K562 (cell line): ENCODE results near the gene UBE2L3. TPM values are rescaled to one million over a fixed set of nuclear protein-coding genes. Genes with fewer than 3 reads are reported as not detected.

Source experiments
- BRCA1 ChIP-seq, 2 experiments: fragments of 450-650 bp in 1 of 2; sonication (generic) in 1 of 2; formaldehyde crosslinking in 1 of 2; IDR thresholded peaks; 2 replicates each; pipeline versions ENCODE4 v1.5.0 to v1.6.1; 2017 to 2020; ENCODE audit warnings: mild to moderate bottlenecking in 1 of 2, missing genetic modification reagents in 1 of 2
- CHD7 ChIP-seq: fragments of 200-600 bp; sonication (generic); IDR thresholded peaks from one replicate; pipeline ENCODE4 v1.6.1; 2012; ENCODE audit warnings: mild to moderate bottlenecking, low read depth, low read length, inconsistent platforms
- HOMEZ ChIP-seq: fragments of 250-450 bp; sonication (Bioruptor Pico); IDR thresholded peaks from 2 replicates; pipeline ENCODE4 v1.4.0; 2020; ENCODE audit warnings: mild to moderate bottlenecking, moderate library complexity
- OTX1 ChIP-seq: fragments of 450-650 bp; formaldehyde crosslinking; IDR thresholded peaks from 2 replicates; pipeline ENCODE4 v1.4.0; 2022; ENCODE audit warnings: mild to moderate bottlenecking
- STAT6 ChIP-seq: sonication (generic); formaldehyde crosslinking; IDR thresholded peaks from 2 replicates; pipeline ENCODE4 v1.8.1; 2023; ENCODE audit warnings: mild to moderate bottlenecking, missing genetic modification reagents
- TOE1 ChIP-seq, 2 experiments: fragments of 450-650 bp in 1 of 2; sonication (generic) in 1 of 2; formaldehyde crosslinking in 1 of 2; IDR thresholded peaks; 2 replicates each; pipeline versions ENCODE4 v1.7.1 to v1.8.0; 2016 to 2022; ENCODE audit warnings: borderline replicate concordance in 2 of 2, mild to moderate bottlenecking in 2 of 2, antibody characterized with exemption in 1 of 2, inconsistent platforms in 1 of 2, low read depth in 1 of 2, missing genetic modification reagents in 1 of 2, moderate library complexity in 1 of 2
- ZBTB1 ChIP-seq: sonication (generic); formaldehyde crosslinking; IDR thresholded peaks from 2 replicates; pipeline ENCODE4 v1.8.1; 2023; ENCODE audit warnings: missing genetic modification reagents, low read depth, mild to moderate bottlenecking, borderline replicate concordance
- ZNF436 ChIP-seq: fragments of 250-450, 450-650 bp; sonication (Bioruptor Pico); formaldehyde crosslinking; IDR thresholded peaks from 2 replicates; pipeline ENCODE4 v1.7.0; 2020; ENCODE audit warnings: mild to moderate bottlenecking
- polyA plus RNA-seq, 8 experiments: library from polyadenylated mRNA; depleted of rRNA in 4 of 8; stranded (reverse) in 5 of 8; unstranded in 3 of 8; fragments of >200 nt; fragmentation: Nextera tagmentation in 2 of 8; fragmentation: Illumina TruSeq in 1 of 8; extraction: Ambion mirVana in 2 of 8; extraction: Trizol in 1 of 8; gene quantifications; 2 replicates each; pipeline versions ENCODE4 v1.2.1 to v1.2.3, GENCODE V29; 2011 to 2014; ENCODE audit warnings: inconsistent platforms in 1 of 8, missing spikeins in 1 of 8
- total RNA-seq, 7 experiments: library from RNA; depleted of rRNA in 6 of 7; stranded (reverse); fragments of >200 nt in 6 of 7; fragmentation: Illumina TruSeq in 2 of 7; extraction: Trizol in 2 of 7; gene quantifications; 2 replicates each; pipeline versions ENCODE4 v1.2.1 to v1.2.3, GENCODE V29; 2011 to 2021; ENCODE audit warnings: low replicate concordance in 1 of 7
- TF ChIP-seq, protein P1 (sequence below): sonication (generic); formaldehyde crosslinking; IDR thresholded peaks from 2 replicates; pipeline ENCODE4 v1.9.0; 2022; ENCODE audit warnings: mild to moderate bottlenecking, missing genetic modification reagents

The UBE2L3 gene
- total and polyA plus RNA-seq, 9 of the 15 experiments (the other 6 are each of a cell fraction or from before 2014, with no cell fraction given), result 215 to 625 (median 285) TPM

- TF ChIP-seq CHD7 (no peak), HOMEZ (CRISPR knock-in tag) (peak; percentile 62; the same call in 1 of the 2 replicates), ZBTB1 (0 out of 2 replicates have a peak, but pooled peaks have one; percentile 37), STAT6 (CRISPR knock-in tag) (peak; percentile 96; the same call in 1 of the 2 replicates), OTX1 (CRISPR knock-in tag) (0 out of 2 replicates have a peak, but pooled peaks have one; percentile 42), ZNF436 (CRISPR knock-in tag) (0 out of 2 replicates have a peak, but pooled peaks have one; percentile 49), BRCA1 (IDR thresholded peaks at IDR 0.05) (no peak), BRCA1 (CRISPR knock-in tag; IDR thresholded peaks at IDR 0.05) (peak; percentile 80; the same call in 1 of the 2 replicates), TOE1 (IDR thresholded peaks at IDR 0.05; ENCODE audit: borderline replicate concordance) (no peak), TOE1 (CRISPR knock-in tag; IDR thresholded peaks at IDR 0.05; ENCODE audit: borderline replicate concordance, low read depth) (0 out of 2 replicates have a peak, but pooled peaks have one; percentile 58)
- TF ChIP-seq, protein P1, sequence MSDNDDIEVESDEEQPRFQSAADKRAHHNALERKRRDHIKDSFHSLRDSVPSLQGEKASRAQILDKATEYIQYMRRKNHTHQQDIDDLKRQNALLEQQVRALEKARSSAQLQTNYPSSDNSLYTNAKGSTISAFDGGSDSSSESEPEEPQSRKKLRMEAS, result peak; percentile 40; the same call in 1 of the 2 replicates
Observed at GRCh38 chr22:21612858-21613257, 45.3 kb downstream of the UBE2L3 start (continued).
